Retina (tissue), 1 donor: ENCODE data around the gene PAQR6.

Experiments used
- DNase-seq: peaks from one replicate; pipeline ENCODE4 v3.0.0-alpha.2; 2016

PAQR6 gene

DNA sequence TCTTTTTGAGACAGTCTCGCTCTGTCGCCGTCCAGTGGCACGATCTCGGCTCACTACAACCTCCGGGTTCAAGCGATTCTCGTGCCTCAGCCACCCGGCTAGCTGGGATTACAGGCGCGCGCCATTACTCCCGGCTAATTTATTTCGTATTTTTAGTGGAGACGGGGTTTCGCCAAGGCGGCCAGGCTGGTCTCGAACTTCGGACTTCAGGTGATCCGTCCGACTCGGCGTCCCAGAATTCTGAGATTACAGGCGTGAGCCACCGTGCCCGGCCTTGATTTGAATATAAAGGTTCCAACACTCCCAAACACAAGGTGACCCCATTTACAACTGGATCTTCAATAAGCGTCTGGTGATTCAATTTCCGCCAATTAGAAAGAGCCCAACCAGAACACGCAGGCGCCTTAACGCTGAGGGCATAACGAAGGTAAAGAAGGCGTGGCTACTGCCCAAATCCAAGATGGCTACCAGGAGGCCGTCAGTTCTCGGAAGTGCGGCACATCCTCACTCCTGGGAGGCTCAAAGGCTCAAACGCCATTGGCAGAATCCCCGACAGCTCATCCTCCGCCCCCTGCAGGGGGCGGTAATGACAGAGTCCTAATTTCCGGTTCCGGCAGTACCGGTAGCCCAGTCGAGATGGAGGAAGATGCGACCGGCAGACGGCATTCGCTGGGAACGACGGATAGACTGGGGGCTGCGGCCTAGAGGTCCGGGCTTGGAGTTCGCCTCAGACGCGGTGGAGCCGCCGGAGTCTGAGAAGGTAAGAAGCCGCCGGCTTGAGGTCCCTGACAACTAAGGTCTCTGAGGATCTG is 54.2 kb downstream of the PAQR6 start, which contains the start of gene SLC25A44:
Gene SLC25A44, plus strand, starts transcription at position 617 of the 812 bp plus-strand sequence. CDS start 5,744 bp downstream, outside the sequence.
- peak; percentile 99 for DNase-seq
